ENCODE measurements around the gene ADARB2. TPM values are rescaled to one million over a fixed set of nuclear protein-coding genes. Genes with fewer than 3 reads are reported as not detected.

ADARB2 gene
- total and polyA plus RNA-seq, 11 donors: 0.07 to 1.2 (median 0.28) TPM; not detected in 4

- no peak for ATAC-seq
- whole genome bisulfite sequencing, 4 donors: 83 to 93% (median 88%) methylated on average over 23 to 24 of the region's 24 CpGs
- DNase-seq: no peak
- no peaks in the 10 kb centered on the region for H3K9me3 ChIP-seq
- no peaks in the 10 kb centered on the region for H3K4me1 ChIP-seq
- intact Hi-C loops (cut with DNase I): no loop called here
- no peak overlapping the region for H3K27ac ChIP-seq
- no peak overlapping the region for H3K4me3 ChIP-seq
- H3K36me3 ChIP-seq: no peaks in the 10 kb centered on the region
- peaks cover 0 to 45% (median 2%) of the 10 kb centered on the region in 9 donors for H3K27me3 ChIP-seq
- TF ChIP-seq POLR2A (IDR thresholded peaks at IDR 0.05) (no peak), CTCF (IDR thresholded peaks at IDR 0.05) (no peak)
Measured at GRCh38 chr10:1367938-1368841, 369.1 kb downstream of the ADARB2 start.

GRCh38 chr10:1366811-1367425, 370.4 kb downstream of the ADARB2 start:
- no peaks in the 10 kb centered on the region for H3K9me3 ChIP-seq
- DNase-seq (no peak), ATAC-seq (no peak)
- no peaks in the 10 kb centered on the region for H3K4me1 ChIP-seq
- TF ChIP-seq CTCF (IDR thresholded peaks at IDR 0.05) (no peak), POLR2A (IDR thresholded peaks at IDR 0.05) (no peak)
- 86 to 91% (median 90%) methylated on average over 15 of the region's 15 CpGs for WGBS, 4 donors
- no peaks in the 10 kb centered on the region for H3K36me3 ChIP-seq
- H3K27ac ChIP-seq: no peak overlapping the region
- intact Hi-C loops (cut with DNase I): no loop called here
- peaks cover 0 to 51% (median 9%) of the 10 kb centered on the region in 9 donors for H3K27me3 ChIP-seq
- no peak overlapping the region for H3K4me3 ChIP-seq

GRCh38 chr10:1366322-1366691, 371.0 kb downstream of the ADARB2 start:
- no peaks in the 10 kb centered on the region for H3K36me3 ChIP-seq
- DNase-seq (no peak), ATAC-seq (no peak)
- no peak overlapping the region for H3K27ac ChIP-seq
- intact Hi-C loops (cut with DNase I): no loop called here
- H3K4me3 ChIP-seq: no peak overlapping the region
- no peaks in the 10 kb centered on the region for H3K9me3 ChIP-seq
- peaks cover 0 to 51% (median 9%) of the 10 kb centered on the region in 9 donors for H3K27me3 ChIP-seq
- no peak for TF ChIP-seq POLR2A (IDR thresholded peaks at IDR 0.05)
- TF ChIP-seq CTCF (IDR thresholded peaks at IDR 0.05): no peak
- WGBS, 4 donors: 73 to 81% (median 80%) methylated on average over 6 of the region's 6 CpGs
- H3K4me1 ChIP-seq: no peaks in the 10 kb centered on the region

GRCh38 chr10:1365540-1366321, 371.6 kb downstream of the ADARB2 start:
- H3K27me3 ChIP-seq: peaks cover 0 to 57% (median 9%) of the 10 kb centered on the region in 9 donors
- no peaks in the 10 kb centered on the region for H3K36me3 ChIP-seq
- H3K4me1 ChIP-seq: no peaks in the 10 kb centered on the region
- H3K27ac ChIP-seq: no peak overlapping the region
- 82 to 94% (median 87%) methylated on average over 8 of the region's 8 CpGs for WGBS, 4 donors
- TF ChIP-seq CTCF (IDR thresholded peaks at IDR 0.05) (no peak), POLR2A (IDR thresholded peaks at IDR 0.05) (no peak)
- H3K9me3 ChIP-seq: no peaks in the 10 kb centered on the region
- intact Hi-C loops (cut with DNase I): no loop called here
- DNase-seq: no peak
- H3K4me3 ChIP-seq: no peak overlapping the region
- no peak for ATAC-seq
